Astrocyte (in vitro differentiated cells and primary cell): Measurements from ENCODE around the gene NUAK1. TPM values are rescaled to one million over a fixed set of nuclear protein-coding genes. Genes with fewer than 3 reads are reported as not detected.

Source experiments
- DNase-seq: peaks from one replicate; pipeline ENCODE4 v3.0.0-alpha.2; 2010; ENCODE audit warnings: low read depth
- FAIRE-seq: peaks from 2 replicates; lab custom pipeline; 2011; peaks lifted over from hg19 to GRCh38; lab: Jason Lieb, UNC
- H2AFZ ChIP-seq: 2 replicates; pipeline ENCODE4 v1.6.0; 2012; ENCODE audit warnings: low read depth, low read length, inconsistent platforms
- H3K27ac ChIP-seq: 2 replicates; pipeline ENCODE4 v1.5.1; 2011; ENCODE audit warnings: low read depth, low read length, inconsistent platforms
- H3K27me3 ChIP-seq: 2 replicates; pipeline ENCODE4 v1.6.0; 2011; ENCODE audit warnings: low read length, inconsistent platforms; ENCODE audit not compliant: insufficient read depth
- H3K36me3 ChIP-seq: 2 replicates; pipeline ENCODE4 v1.5.1; 2011; ENCODE audit warnings: low read length, inconsistent platforms; ENCODE audit not compliant: insufficient read depth
- H3K4me1 ChIP-seq: 2 replicates; pipeline ENCODE4 v1.5.1; 2011; ENCODE audit warnings: low read length, inconsistent platforms; ENCODE audit not compliant: insufficient read depth
- H3K4me2 ChIP-seq: 2 replicates; pipeline ENCODE4 v1.6.0; 2012; ENCODE audit warnings: low read length, inconsistent platforms
- H3K4me3 ChIP-seq: 2 replicates; pipeline ENCODE4 v1.5.1; 2011; ENCODE audit warnings: low read depth, mild to moderate bottlenecking, low read length, inconsistent platforms; ENCODE audit not compliant: insufficient read depth
- H3K79me2 ChIP-seq: 2 replicates; pipeline ENCODE4 v1.6.0; 2012; ENCODE audit warnings: mild to moderate bottlenecking, low read length, inconsistent platforms; ENCODE audit not compliant: insufficient read depth
- H3K9ac ChIP-seq: 2 replicates; pipeline ENCODE4 v1.6.0; 2012; ENCODE audit warnings: mild to moderate bottlenecking, low read length, inconsistent platforms
- H3K9me3 ChIP-seq: 2 replicates; pipeline ENCODE4 v1.5.1; 2012; ENCODE audit warnings: low read depth, mild to moderate bottlenecking, low read length, inconsistent platforms; ENCODE audit not compliant: insufficient read depth
- H4K20me1 ChIP-seq: 2 replicates; pipeline ENCODE4 v1.6.0; 2012; ENCODE audit warnings: low read length, inconsistent platforms; ENCODE audit not compliant: insufficient read depth
- H3K27ac Mint-ChIP-seq: one replicate; pipeline ENCODE4 v1.8.0; 2021; ENCODE audit warnings: mild to moderate bottlenecking, mixed read lengths; ENCODE audit not compliant: unreplicated experiment
- H3K27me3 Mint-ChIP-seq: one replicate; pipeline ENCODE4 v1.8.0; 2021; ENCODE audit warnings: low read depth, mixed read lengths; ENCODE audit not compliant: unreplicated experiment
- H3K36me3 Mint-ChIP-seq: one replicate; pipeline ENCODE4 v1.8.0; 2021; ENCODE audit warnings: low read depth, mixed read lengths; ENCODE audit not compliant: unreplicated experiment
- H3K4me1 Mint-ChIP-seq: one replicate; pipeline ENCODE4 v1.8.0; 2021; ENCODE audit warnings: low read depth, mixed read lengths; ENCODE audit not compliant: unreplicated experiment
- H3K4me3 Mint-ChIP-seq: one replicate; pipeline ENCODE4 v1.8.0; 2021; ENCODE audit warnings: mild to moderate bottlenecking, moderate library complexity, mixed read lengths; ENCODE audit not compliant: unreplicated experiment
- H3K9me3 Mint-ChIP-seq: one replicate; pipeline ENCODE4 v1.8.0; 2021; ENCODE audit warnings: mild to moderate bottlenecking, mixed read lengths; ENCODE audit not compliant: unreplicated experiment
- CTCF ChIP-seq: IDR thresholded peaks from 2 replicates; pipeline ENCODE4 v1.5.1; 2011; ENCODE audit warnings: low read depth, mild to moderate bottlenecking, inconsistent platforms, low read length, moderate library complexity; ENCODE audit not compliant: insufficient read depth
- EZH2 ChIP-seq: IDR thresholded peaks from 2 replicates; pipeline ENCODE4 v1.6.1; 2012; ENCODE audit warnings: mild to moderate bottlenecking, low read length, inconsistent platforms; ENCODE audit not compliant: insufficient read depth
- total RNA-seq: library from RNA; stranded (reverse); gene quantifications from 2 replicates; pipeline ENCODE4 v1.2.1, GENCODE V29; 2021

NUAK1 gene
- total RNA-seq, 1 donor from 2014 or later: 94.0 TPM

DNA sequence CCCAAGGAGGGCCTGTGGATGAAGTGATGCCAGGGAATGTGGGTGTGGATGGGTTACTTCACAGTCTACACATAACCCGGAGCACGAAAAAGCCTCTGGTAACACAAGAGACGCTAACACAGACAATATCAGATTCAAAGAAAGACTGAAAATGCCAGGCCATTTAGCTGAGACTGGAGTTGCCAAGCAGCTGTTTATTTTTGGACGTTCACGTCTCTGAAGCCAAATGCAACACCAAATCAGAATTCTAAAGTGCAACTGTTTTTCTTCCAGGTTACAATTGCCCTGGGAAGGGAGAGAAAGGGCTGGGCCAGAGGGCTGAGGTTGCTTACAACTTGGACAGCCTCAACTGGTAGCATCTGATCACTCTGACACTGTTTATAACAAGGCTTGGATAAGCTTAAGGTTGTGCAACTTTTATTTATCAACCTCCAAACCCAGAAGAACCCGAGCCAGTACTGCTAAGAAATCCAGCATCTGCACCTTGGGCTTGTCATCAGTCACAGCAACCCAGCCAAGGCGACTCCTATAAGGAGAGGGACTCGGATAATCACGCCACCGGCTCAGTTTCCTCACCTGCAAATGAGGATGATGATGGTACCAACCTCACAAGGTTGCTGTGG lies 24.8 kb downstream of the NUAK1 start:
- Mint-ChIP-seq H3K4me1 (peaks cover 92% of the 10 kb centered on the region), H3K9me3 (no peaks in the 10 kb centered on the region), H3K27ac (peak overlapping the region; percentile 84), H3K4me3 (peak overlapping the region; percentile 65), H3K36me3 (peaks cover 27% of the 10 kb centered on the region), H3K27me3 (no peaks in the 10 kb centered on the region)
- FAIRE-seq: no peak
- Histone ChIP-seq H4K20me1 (peaks cover 94% of the 10 kb centered on the region), H3K36me3 (no peaks in the 10 kb centered on the region), H3K9me3 (no peaks in the 10 kb centered on the region), H3K79me2 (peaks cover 100% of the 10 kb centered on the region), H3K27me3 (no peaks in the 10 kb centered on the region), H3K4me1 (peaks cover 43% of the 10 kb centered on the region), H2AFZ (no peak overlapping the region), H3K4me2 (peak overlapping the region; percentile 68), H3K4me3 (no peak overlapping the region), H3K27ac (no peak overlapping the region), H3K9ac (peak overlapping the region; percentile 60)
- no peak for TF ChIP-seq CTCF
- no peak for TF ChIP-seq EZH2
- DNase-seq: no peak

DNA sequence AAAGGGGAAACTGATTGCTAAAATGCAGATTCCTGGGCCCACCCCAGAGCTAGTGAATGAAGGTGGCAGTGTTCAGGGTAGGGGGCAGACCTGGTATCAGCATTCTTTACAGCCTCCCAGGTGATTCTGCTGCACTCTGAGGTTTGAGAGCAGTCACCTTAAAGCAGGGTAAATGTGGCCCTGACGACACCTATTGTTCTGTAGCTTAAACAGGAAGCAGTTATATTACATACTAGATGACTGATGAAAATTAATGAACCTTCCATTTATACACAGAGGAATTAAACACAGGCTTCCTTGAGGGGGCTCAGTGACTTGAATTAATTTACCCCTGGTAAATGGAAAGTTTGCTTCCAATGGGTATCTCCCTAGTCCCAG lies 25.3 kb downstream of the NUAK1 start:
- peak overlapping the region; percentile 65 for H3K4me3 Mint-ChIP-seq
- no peaks in the 10 kb centered on the region for H3K36me3 ChIP-seq
- peak overlapping the region; percentile 2 for H3K4me3 ChIP-seq
- peaks cover 27% of the 10 kb centered on the region for H3K36me3 Mint-ChIP-seq
- H3K9me3 ChIP-seq: no peaks in the 10 kb centered on the region
- H3K4me2 ChIP-seq: peak overlapping the region; percentile 68
- H3K4me1 ChIP-seq: peaks cover 48% of the 10 kb centered on the region
- peaks cover 100% of the 10 kb centered on the region for H3K79me2 ChIP-seq
- no peak overlapping the region for H2AFZ ChIP-seq
- TF ChIP-seq CTCF (no peak), EZH2 (no peak)
- H4K20me1 ChIP-seq: peaks cover 90% of the 10 kb centered on the region
- peak overlapping the region; percentile 60 for H3K9ac ChIP-seq
- peak overlapping the region; percentile 84 for H3K27ac Mint-ChIP-seq
- H3K27me3 ChIP-seq: no peaks in the 10 kb centered on the region
- H3K4me1 Mint-ChIP-seq: peaks cover 92% of the 10 kb centered on the region
- no peak for FAIRE-seq
- no peaks in the 10 kb centered on the region for H3K9me3 Mint-ChIP-seq
- no peaks in the 10 kb centered on the region for H3K27me3 Mint-ChIP-seq
- H3K27ac ChIP-seq: peak overlapping the region; percentile 66
- DNase-seq: no peak

GRCh38 chr12:106113042-106113441 lies 25.7 kb downstream of the NUAK1 start:
- H3K9me3 Mint-ChIP-seq: no peaks in the 10 kb centered on the region
- peaks cover 92% of the 10 kb centered on the region for H3K4me1 Mint-ChIP-seq
- H3K4me1 ChIP-seq: peaks cover 52% of the 10 kb centered on the region
- H3K9ac ChIP-seq: peak overlapping the region; percentile 60
- H3K36me3 Mint-ChIP-seq: peaks cover 27% of the 10 kb centered on the region
- TF ChIP-seq EZH2 (no peak), CTCF (no peak)
- H3K9me3 ChIP-seq: no peaks in the 10 kb centered on the region
- peak overlapping the region; percentile 66 for H3K27ac ChIP-seq
- H3K27me3 ChIP-seq: no peaks in the 10 kb centered on the region
- peak overlapping the region; percentile 84 for H3K27ac Mint-ChIP-seq
- FAIRE-seq (no peak), DNase-seq (peak; percentile 81)
- H3K36me3 ChIP-seq: no peaks in the 10 kb centered on the region
- H2AFZ ChIP-seq: no peak overlapping the region
- peak overlapping the region; percentile 2 for H3K4me3 ChIP-seq
- peaks cover 86% of the 10 kb centered on the region for H4K20me1 ChIP-seq
- H3K27me3 Mint-ChIP-seq: no peaks in the 10 kb centered on the region
- peak overlapping the region; percentile 68 for H3K4me2 ChIP-seq
- H3K79me2 ChIP-seq: peaks cover 100% of the 10 kb centered on the region
- peak overlapping the region; percentile 65 for H3K4me3 Mint-ChIP-seq
